Activated T-cell treated with anti-CD3 and anti-CD28 coated beads for 48 hours (primary cell): ENCODE measurements around the gene EPSTI1.
"Not testable (repeated sequence)": the region's sequence is repeated elsewhere in the genome, so short reads cannot be mapped to it uniquely, and the experiment has no call there.

Experiments used
- DNase-seq: peaks from one replicate; pipeline ENCODE4 v3.0.0-alpha.2; 2020; ENCODE audit warnings: low read depth

Gene EPSTI1

DNA sequence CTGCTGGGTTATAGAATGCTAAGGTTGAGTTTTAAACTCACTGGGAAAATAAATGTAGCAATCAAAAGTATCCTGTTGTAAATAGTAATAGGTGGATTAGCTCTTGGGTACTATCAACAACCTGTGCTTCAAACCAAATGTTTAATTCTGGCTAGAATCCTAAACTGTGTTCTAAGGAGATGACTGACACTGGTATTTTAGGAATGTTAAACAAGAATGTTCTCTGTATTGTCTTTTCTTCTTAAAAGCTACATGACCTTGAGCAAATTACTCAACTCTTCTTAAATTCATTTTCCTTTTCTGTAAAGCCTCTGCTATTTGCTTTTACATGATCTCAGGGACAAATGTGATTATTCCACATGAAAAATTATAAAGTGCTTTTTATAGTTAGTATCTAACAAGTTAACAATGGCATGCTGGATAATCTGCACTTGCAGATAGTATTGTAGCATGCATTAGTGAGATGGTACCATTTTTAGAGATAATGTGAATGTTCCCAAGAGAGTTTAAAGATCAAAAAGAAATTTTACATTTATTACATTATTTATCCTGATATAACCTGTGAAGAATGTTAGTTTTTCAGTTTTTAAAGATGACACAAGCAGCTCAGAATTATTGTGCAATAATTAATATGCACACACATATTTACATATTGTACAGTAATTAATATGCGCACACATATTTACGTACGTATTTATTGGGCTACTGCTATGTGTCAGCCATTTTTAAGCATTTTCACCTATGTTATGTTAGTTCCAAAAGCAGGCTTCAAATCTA is 13.6 kb upstream of the EPSTI1 start:
- DNase-seq = no peak

- DNase-seq = no peak
Measured at GRCh38 chr13:43003729-43004128, 11.7 kb upstream of the EPSTI1 start.

- no peak for DNase-seq
Measured at GRCh38 chr13:43003010-43003409, 11.0 kb upstream of the EPSTI1 start.

DNA sequence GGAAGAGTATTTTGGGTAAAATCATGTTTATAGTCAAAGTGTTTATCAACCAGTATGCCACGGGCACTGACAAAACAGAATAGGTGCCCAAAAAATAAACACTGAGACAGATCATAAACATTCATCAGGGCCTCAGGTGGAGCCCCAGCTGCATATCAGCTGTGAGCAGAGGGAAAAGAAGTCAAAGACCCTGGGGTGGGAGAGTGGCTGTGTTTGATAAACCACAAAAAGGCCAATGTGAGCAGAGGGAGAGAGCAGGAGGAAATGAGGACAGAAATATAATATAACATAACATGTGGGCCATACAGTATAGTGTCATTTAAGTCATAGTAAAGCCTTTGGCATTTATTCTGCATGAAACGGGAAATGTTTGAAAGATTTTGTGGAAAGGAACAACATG is 10.0 kb upstream of the EPSTI1 start:
- no peak for DNase-seq

DNA sequence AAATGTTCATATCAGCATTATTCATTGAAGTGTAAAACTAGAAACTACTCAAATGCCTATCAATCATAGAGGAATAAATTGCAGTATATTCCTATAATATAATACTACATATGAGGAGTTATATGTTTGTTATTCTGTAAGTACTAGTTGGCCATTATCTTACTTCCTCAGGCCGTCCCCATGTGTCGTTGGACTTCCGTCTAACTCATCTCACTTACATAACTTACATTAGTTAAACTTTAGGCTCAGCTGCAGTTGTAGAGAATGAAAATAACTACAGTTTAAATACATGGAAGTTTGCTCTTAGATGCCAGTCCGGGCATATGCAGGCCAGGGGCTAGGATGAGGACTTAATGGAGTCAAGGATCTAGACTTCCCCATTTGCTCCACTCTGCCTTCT is 8.6 kb upstream of the EPSTI1 start:
- DNase-seq = no peak

DNA sequence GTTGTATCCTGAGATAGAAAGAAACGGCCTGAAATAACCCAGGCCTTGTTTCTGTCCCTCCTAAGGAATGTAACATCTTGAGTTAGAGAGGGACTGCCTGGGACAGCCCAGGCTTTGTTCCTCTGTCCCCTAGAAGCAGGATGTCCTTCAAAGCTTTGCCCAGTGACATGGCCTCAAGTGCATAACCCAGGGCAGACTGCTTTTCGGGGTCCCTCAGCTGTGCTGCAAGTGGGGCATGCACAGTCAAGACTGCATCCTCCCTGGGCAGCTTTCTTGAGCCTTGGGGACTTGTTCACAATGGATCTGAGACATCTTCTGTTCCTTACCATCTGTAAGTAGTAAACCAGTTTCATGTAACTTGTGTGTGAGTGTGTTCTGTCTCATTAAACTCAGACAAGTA is 7.5 kb upstream of the EPSTI1 start:
- no peak for DNase-seq

- DNase-seq = no peak
Measured at GRCh38 chr13:42997381-42997780, 5.3 kb upstream of the EPSTI1 start.

GRCh38 chr13:42996584-42996983 is 4.5 kb upstream of the EPSTI1 start:
- no peak for DNase-seq

- no peak for DNase-seq
Measured at GRCh38 chr13:42994878-42995277, 2.8 kb upstream of the EPSTI1 start.

DNA sequence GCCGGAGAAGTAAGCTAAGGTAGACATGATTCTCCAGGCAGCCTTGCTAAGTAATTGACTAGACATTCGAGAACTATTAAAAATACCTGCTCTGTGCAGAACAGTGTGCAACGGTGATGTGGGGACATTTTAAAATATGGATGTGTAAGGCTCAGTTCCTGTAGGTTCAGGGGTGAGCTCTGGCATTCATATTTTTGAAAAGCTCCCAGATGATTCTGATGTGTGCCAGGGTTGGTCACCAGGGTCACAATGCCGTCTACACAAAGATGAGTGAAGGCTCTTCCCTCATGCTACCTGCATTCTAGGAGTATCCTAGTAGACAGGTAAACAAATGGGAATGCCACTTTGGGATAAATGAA is 702 bp upstream of the EPSTI1 start:
- no peak for DNase-seq

DNA sequence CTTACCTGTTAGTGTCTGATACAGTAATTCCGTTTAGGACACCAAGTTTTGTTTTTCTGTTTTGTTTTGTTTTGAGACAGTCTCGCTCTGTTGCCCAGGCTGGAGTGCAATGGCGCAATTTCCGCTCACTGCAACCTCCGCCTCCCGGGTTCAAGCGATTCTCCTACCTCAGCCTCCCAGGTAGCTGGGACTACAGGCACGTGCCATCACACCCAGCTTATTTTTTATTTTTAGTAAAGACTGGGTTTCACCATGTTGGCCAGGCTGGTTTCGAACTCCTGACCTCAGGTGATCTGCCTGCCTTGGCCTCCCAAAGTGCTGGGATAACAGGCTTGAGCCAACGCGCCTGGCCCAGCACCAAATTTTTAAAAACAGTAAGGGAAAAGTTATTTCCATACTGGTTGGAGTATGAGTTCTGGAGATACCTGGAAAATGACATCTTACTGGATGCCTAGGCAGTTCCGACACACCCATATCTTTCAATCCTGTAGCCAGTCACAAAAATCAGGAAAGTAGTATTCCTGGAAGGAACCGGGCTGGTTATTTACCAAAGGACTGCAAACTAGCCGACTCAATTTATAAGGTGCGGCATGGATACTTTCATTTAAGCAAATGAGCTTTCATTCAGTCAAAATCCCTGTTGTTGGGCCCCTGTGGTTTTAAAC is 676 bp downstream of the EPSTI1 start:
- not testable (repeated sequence) for DNase-seq

DNA sequence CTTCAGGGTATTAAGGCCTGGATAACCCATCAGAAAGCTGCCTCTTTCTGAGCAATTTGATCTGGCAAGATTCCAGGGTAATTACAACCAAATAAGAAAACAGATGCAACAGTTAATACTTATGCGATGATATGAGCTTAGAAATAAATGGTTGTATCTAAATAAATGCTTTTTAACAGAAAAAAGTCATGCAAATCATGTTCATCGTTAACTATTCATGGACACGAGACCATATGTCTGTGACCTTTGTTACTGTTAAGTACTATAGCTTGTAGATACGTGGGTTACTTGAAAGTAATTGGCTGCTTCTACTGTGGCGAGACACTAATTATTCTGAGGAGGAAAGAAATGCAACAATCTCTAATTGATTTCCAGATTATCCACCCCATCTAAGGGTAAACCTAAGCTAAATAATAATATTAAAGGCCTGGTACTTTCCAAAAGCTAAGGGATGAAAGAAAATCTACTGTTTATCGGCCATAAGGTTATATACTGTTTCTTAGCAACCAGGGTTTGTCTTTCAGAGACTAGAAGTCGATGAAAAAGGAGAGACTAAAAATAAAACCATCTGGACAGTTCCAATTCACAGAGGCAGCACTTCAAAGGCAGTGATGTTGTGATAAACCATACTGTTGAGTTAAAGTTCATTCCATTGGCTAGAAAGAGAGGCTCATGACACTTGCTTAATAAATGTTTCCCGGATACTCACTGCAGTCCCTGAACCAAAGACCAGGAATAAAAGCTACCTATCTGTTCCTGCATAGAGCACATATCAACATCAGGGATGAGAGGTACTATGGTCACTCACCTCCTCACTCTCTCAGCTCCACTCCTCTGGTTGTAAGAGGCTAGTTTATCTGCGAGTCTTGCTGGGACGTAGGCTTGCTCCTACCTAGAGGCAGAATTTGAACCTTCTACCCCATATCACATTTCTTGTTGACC is 1.5 kb downstream of the EPSTI1 start:
- no peak for DNase-seq

- DNase-seq = no peak
Measured at GRCh38 chr13:42986176-42986574, 5.9 kb downstream of the EPSTI1 start.

DNA sequence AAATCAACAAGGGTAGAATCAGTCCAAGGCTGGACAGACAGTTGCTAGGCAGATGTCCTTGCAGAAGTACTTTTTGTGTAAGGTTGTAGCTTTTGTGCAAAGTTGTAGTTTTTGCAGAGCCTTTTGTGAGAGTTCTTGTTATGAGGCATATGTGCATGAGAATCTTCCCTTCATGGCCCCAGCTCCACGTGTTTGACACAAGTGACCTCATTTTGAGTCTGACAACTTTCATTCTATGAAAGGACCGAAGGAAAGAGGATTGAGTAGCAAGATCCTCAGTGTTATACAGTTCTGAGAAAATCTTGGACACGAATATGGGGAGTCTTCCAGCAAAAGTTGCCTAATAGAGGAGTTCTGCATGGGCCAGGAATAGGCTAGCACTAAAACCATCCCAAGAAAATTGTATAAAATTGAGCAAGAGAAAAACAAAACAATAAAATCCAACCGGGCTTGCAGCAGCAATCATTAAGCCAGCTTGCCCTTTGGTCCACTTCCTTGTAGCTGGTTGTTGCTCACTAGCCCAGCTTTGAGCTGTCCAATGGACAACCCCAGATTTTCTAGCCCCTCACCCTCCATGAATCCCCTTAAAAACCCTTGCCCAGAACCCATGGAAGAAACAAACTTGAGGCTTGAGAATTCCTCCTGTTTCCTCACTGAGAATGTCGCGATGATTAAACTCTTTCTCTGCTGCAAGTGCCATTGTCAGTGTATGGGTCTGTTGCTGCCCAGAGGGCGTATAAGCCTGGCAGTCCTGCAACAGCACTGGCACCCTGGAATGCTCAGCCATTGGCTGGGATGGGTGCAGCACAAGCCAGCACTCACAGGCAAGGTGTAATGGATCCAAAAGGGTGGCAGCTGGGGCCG is 6.5 kb downstream of the EPSTI1 start:
- no peak for DNase-seq

- no peak for DNase-seq
Measured at GRCh38 chr13:42984691-42985090, 7.3 kb downstream of the EPSTI1 start.

GRCh38 chr13:42984026-42984425 is 8.0 kb downstream of the EPSTI1 start:
- DNase-seq = no peak

DNA sequence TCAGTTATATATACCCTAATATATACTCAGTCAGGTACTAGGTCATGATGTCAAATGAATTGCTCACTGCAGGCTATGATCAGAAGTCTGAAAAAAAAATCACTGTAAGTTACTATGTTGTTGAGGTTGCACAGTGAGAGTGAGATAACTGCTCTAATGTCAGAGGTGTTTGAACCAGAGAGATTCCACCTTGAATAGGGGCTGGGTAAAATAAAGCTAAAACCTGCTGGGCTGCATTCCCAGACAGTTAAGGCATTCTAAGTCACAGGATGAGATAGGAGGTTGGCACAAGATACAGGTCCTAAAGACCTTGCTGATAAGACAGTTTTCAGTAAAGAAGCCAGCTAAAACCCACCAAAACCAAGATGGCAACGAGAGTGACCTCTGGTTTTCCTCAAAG is 10.2 kb downstream of the EPSTI1 start:
- no peak for DNase-seq

- no peak for DNase-seq
Measured at GRCh38 chr13:42981317-42981716, 10.7 kb downstream of the EPSTI1 start.

DNA sequence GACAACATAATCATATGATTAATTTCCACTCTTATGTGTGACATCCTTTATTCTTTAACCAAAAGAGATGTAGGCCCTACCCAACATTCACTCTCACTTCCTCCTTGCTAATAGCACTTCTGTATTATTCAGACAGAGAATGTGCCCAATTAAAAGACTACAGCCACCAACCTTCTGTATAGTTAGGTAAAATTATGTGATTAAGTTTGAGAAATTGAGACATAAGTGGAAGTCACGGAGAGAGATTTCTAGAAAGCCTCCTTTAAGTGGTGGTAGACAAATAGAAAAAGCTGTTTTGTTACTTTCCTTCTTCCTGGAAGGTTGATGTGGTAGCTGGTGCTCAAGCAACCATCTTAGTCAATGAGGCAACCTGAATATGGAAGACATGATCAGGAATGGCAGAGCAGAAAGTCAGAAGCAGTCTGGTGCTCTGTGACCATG is 14.8 kb downstream of the EPSTI1 start:
- DNase-seq = no peak

- DNase-seq = no peak
Measured at GRCh38 chr13:42976066-42976465, 16.0 kb downstream of the EPSTI1 start.

DNA sequence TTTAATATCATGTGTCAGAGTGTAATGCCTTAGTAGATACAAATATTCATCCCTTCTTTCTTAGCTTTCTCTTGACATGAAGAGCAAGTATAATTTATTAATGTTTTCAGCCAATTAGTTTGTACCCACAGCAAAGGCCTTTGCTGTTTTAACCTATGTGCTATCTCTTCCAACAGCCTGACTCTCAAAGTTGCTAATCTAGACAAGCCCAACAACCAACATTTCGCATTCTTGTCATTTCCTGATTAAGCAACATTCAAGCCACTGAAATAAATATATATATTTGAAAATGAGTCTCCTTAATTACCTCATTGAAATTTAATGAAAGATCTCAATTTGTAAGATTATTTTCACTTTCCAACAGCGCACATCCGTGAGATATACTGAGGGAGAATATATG is 18.5 kb downstream of the EPSTI1 start:
- DNase-seq = no peak
